ENCODE data around the gene CTNNA1. TPM values are rescaled to one million over a fixed set of nuclear protein-coding genes. Genes with fewer than 3 reads are reported as not detected.

The CTNNA1 gene
- polyA plus RNA-seq, 1 of the 3 experiments (the other 2 are of a cell fraction), result 130 TPM

DNA sequence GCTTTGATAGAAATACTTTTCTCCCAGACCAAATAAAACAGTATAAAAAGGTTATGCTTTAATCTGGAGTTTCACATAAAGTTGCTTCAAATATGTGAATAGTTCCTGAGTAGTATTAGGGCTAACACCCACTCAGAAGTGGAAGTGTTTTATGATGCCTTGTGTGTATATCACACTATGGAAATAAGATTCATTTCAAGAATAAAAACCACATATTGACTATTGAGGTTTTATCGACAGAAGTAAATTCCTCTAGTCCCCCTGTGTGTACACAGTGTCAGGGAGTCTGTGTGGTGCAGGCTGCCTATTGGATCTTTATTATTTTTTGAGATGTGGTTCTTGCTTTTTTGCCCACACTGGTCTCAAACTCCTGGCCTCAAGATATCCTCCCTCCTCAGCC lies 142.7 kb downstream of the CTNNA1 start:
- ChIA-PET CTCF (no interaction called here), POLR2A (no interaction called here)
- Histone ChIP-seq H3K79me2 (ENCODE audit: insufficient read depth) (peaks cover 17% of the 10 kb centered on the region), H3K9ac (no peak overlapping the region), H3K27ac (ENCODE audit: low read depth in 2 of 2, low read length in 1 of 2) (no peak overlapping the region), H3K9me2 (no peaks in the 10 kb centered on the region), H3K4me3 (ENCODE audit: low read depth in 2 of 2, low read length in 1 of 2) (no peak overlapping the region), H3K27me3 (ENCODE audit: insufficient read depth) (no peaks in the 10 kb centered on the region), H4K20me1 (ENCODE audit: insufficient read depth) (no peaks in the 10 kb centered on the region; the same call in 1 of the 2 replicates), H3F3A (replicated peaks; ENCODE audit: insufficient read depth) (peaks cover 32% of the 10 kb centered on the region), H3K4me2 (no peak overlapping the region), H3K36me3 (replicated peaks in 1 of 2; ENCODE audit: control insufficient read depth in 1 of 2, insufficient read depth in 2 of 2, low read length in 1 of 2) (peaks cover 3 to 42% of the 10 kb centered on the region in 2 experiments), H3K9me3 (no peaks in the 10 kb centered on the region), H3K4me1 (ENCODE audit: control insufficient read depth in 1 of 2, insufficient read depth in 2 of 2, low read depth in 1 of 2, low read length in 1 of 2) (peaks cover 0 to 12% of the 10 kb centered on the region in 2 experiments; a peak in 2 of 4 replicates), H2AFZ (ENCODE audit: low read depth) (no peak overlapping the region)
- WGBS (ENCODE audit: low lambda C conversion rate), result 94% methylated on average over 1 of the region's 1 CpG
- TF ChIP-seq, protein P1, sequence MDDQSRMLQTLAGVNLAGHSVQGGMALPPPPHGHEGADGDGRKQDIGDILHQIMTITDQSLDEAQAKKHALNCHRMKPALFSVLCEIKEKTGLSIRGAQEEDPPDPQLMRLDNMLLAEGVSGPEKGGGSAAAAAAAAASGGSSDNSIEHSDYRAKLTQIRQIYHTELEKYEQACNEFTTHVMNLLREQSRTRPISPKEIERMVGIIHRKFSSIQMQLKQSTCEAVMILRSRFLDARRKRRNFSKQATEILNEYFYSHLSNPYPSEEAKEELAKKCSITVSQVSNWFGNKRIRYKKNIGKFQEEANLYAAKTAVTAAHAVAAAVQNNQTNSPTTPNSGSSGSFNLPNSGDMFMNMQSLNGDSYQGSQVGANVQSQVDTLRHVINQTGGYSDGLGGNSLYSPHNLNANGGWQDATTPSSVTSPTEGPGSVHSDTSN (IDR thresholded peaks at IDR 0.05), result no peak
- TF ChIP-seq FOXJ3 (CRISPR knock-in tag; IDR thresholded peaks at IDR 0.05), result no peak
- TF ChIP-seq RXRA (IDR thresholded peaks at IDR 0.05; ENCODE audit: borderline replicate concordance, low read depth), result no peak
- no peak for TF ChIP-seq RFX5 (IDR thresholded peaks at IDR 0.05; ENCODE audit: low read length)
- TF ChIP-seq, protein P2, sequence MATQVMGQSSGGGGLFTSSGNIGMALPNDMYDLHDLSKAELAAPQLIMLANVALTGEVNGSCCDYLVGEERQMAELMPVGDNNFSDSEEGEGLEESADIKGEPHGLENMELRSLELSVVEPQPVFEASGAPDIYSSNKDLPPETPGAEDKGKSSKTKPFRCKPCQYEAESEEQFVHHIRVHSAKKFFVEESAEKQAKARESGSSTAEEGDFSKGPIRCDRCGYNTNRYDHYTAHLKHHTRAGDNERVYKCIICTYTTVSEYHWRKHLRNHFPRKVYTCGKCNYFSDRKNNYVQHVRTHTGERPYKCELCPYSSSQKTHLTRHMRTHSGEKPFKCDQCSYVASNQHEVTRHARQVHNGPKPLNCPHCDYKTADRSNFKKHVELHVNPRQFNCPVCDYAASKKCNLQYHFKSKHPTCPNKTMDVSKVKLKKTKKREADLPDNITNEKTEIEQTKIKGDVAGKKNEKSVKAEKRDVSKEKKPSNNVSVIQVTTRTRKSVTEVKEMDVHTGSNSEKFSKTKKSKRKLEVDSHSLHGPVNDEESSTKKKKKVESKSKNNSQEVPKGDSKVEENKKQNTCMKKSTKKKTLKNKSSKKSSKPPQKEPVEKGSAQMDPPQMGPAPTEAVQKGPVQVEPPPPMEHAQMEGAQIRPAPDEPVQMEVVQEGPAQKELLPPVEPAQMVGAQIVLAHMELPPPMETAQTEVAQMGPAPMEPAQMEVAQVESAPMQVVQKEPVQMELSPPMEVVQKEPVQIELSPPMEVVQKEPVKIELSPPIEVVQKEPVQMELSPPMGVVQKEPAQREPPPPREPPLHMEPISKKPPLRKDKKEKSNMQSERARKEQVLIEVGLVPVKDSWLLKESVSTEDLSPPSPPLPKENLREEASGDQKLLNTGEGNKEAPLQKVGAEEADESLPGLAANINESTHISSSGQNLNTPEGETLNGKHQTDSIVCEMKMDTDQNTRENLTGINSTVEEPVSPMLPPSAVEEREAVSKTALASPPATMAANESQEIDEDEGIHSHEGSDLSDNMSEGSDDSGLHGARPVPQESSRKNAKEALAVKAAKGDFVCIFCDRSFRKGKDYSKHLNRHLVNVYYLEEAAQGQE (IDR thresholded peaks at IDR 0.05; ENCODE audit: low read depth, low read length), result no peak
- TF ChIP-seq USF1 (IDR thresholded peaks at IDR 0.05; ENCODE audit: borderline replicate concordance, low read depth), result no peak
- no peak for TF ChIP-seq NFIC (IDR thresholded peaks at IDR 0.05; ENCODE audit: borderline replicate concordance)
- DNase-seq, result no peak

DNA sequence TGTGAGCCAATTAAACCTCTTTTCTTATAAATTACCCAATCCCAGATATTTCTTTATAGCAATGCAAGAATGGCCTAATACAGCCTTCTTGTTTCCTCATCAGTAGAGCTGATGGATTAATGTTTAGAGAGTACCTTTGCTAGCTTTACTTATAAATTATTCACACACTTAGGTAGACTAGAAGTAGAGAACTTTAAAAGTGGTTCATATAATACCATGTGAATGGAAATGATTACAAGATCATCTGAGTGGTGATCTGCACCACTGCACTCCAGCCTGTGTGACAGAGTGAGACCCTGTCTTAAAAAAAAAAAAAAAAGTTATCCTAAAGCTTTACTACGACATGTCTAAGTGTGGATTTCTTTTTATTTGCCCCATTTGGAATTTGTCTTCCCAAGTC lies 145.1 kb downstream of the CTNNA1 start:
- DNase-seq, result no peak
- no peaks in the 10 kb centered on the region for H3K9me2 ChIP-seq
- no peaks in the 10 kb centered on the region; the same call in 1 of the 2 replicates for H4K20me1 ChIP-seq (ENCODE audit: insufficient read depth)
- H3K4me2 ChIP-seq, result no peak overlapping the region
- no peaks in the 10 kb centered on the region for H3K27me3 ChIP-seq (ENCODE audit: insufficient read depth)
- H2AFZ ChIP-seq (ENCODE audit: low read depth), result no peak overlapping the region
- peaks cover 32% of the 10 kb centered on the region for H3K79me2 ChIP-seq (ENCODE audit: insufficient read depth)
- no peak overlapping the region for H3K27ac ChIP-seq (ENCODE audit: low read depth in 2 of 2, low read length in 1 of 2)
- CTCF ChIA-PET, result no interaction called here
- no peak overlapping the region for H3K9ac ChIP-seq
- no peak overlapping the region for H3K4me3 ChIP-seq (ENCODE audit: low read depth in 2 of 2, low read length in 1 of 2)
- H3K36me3 ChIP-seq (replicated peaks in 1 of 2; ENCODE audit: control insufficient read depth in 1 of 2, insufficient read depth in 2 of 2, low read length in 1 of 2), result peaks cover 0 to 34% of the 10 kb centered on the region in 2 experiments
- H3F3A ChIP-seq (replicated peaks; ENCODE audit: insufficient read depth), result peaks cover 32% of the 10 kb centered on the region
- POLR2A ChIA-PET, result no interaction called here
- no peak for TF ChIP-seq EZH2phosphoT487 (IDR thresholded peaks at IDR 0.05; ENCODE audit: borderline replicate concordance, low read depth)
- TF ChIP-seq USF1 (IDR thresholded peaks at IDR 0.05; ENCODE audit: borderline replicate concordance, low read depth), result no peak
- no peak for TF ChIP-seq RCOR1 (IDR thresholded peaks at IDR 0.05; ENCODE audit: low read length)
- TF ChIP-seq NRF1 (IDR thresholded peaks at IDR 0.05; ENCODE audit: low read depth, low read length), result no peak
- no peak for TF ChIP-seq FOXM1 (IDR thresholded peaks at IDR 0.05; ENCODE audit: low read depth)
- TF ChIP-seq RAD21 (IDR thresholded peaks at IDR 0.05; ENCODE audit: low read length), result no peak
- no peak for TF ChIP-seq YY1 (IDR thresholded peaks at IDR 0.05; ENCODE audit: low read depth)
- TF ChIP-seq CHD2 (IDR thresholded peaks at IDR 0.05; ENCODE audit: low read length, partially characterized antibody), result no peak
- no peak for TF ChIP-seq JUND (IDR thresholded peaks at IDR 0.05)
- TF ChIP-seq RFX5 (IDR thresholded peaks at IDR 0.05; ENCODE audit: low read length), result no peak
- TF ChIP-seq MAX (IDR thresholded peaks at IDR 0.05; ENCODE audit: low read depth), result no peak
- no peak for TF ChIP-seq USF2 (IDR thresholded peaks at IDR 0.05; ENCODE audit: borderline replicate concordance, low read depth, low read length)
- TF ChIP-seq POLR2AphosphoS5 (IDR thresholded peaks at IDR 0.05; ENCODE audit: low read depth, low read length), result no peak
- H3K9me3 ChIP-seq, result no peaks in the 10 kb centered on the region
- 93% methylated on average over 1 of the region's 1 CpG for WGBS (ENCODE audit: low lambda C conversion rate)
- peaks cover 0 to 33% of the 10 kb centered on the region in 2 experiments; a peak in 2 of 4 replicates for H3K4me1 ChIP-seq (ENCODE audit: control insufficient read depth in 1 of 2, insufficient read depth in 2 of 2, low read depth in 1 of 2, low read length in 1 of 2)

All from SK-N-SH (cell line).